HepG2 (cell line): ENCODE data around the gene FAF2. TPM values are rescaled to one million over a fixed set of nuclear protein-coding genes. Genes with fewer than 3 reads are reported as not detected.
A peak's percentile ranks its signal among the peaks of the same experiment; 100 is the strongest.

Experiments
- ARNT ChIP-seq: fragments of 450-650 bp; IDR thresholded peaks from 2 replicates; pipeline ENCODE4 v1.6.1; 2017
- EZH2 ChIP-seq: conservative IDR thresholded peaks from 2 replicates; pipeline ENCODE4 v1.6.1; 2012; ENCODE audit warnings: mild to moderate bottlenecking, low read depth, low read length, moderate library complexity
- FOXA3 ChIP-seq: IDR thresholded peaks from 2 replicates; pipeline ENCODE4 v1.6.1; 2016; ENCODE audit warnings: missing genetic modification reagents, missing compliant biosample characterization
- GPN1 ChIP-seq: sonication (generic); formaldehyde crosslinking; IDR thresholded peaks from 2 replicates; pipeline ENCODE4 v1.5.1; 2020; ENCODE audit warnings: missing genetic modification reagents, borderline replicate concordance
- MAFK ChIP-seq, 2 experiments: IDR thresholded peaks in 1 of 2; conservative IDR thresholded peaks in 1 of 2; 2 replicates each; pipeline ENCODE4 v1.6.1; 2011; ENCODE audit warnings: improper control_type of control experiment in 2 of 2, low read length in 2 of 2
- MNT ChIP-seq: fragments of 450-650 bp; IDR thresholded peaks from 2 replicates; pipeline ENCODE4 v1.6.1; 2016
- SOX5 ChIP-seq: IDR thresholded peaks from 2 replicates; pipeline ENCODE4 v1.6.1; 2016; ENCODE audit warnings: borderline replicate concordance
- TEAD2 ChIP-seq: sonication (generic); formaldehyde crosslinking; IDR thresholded peaks from 2 replicates; pipeline ENCODE4 v1.9.0; 2021; ENCODE audit warnings: missing genetic modification reagents
- ZBTB33 ChIP-seq: sonication (generic); formaldehyde crosslinking; IDR thresholded peaks from 2 replicates; pipeline ENCODE4 v1.4.0; 2020; ENCODE audit warnings: missing genetic modification reagents
- ZFP36L1 ChIP-seq: sonication (generic); formaldehyde crosslinking; IDR thresholded peaks from 2 replicates; pipeline ENCODE4 v1.8.0; 2022; ENCODE audit warnings: mild to moderate bottlenecking, missing genetic modification reagents, moderate library complexity
- ZFP37 ChIP-seq: sonication (generic); formaldehyde crosslinking; IDR thresholded peaks from 2 replicates; pipeline ENCODE4 v1.4.0; 2020; ENCODE audit warnings: missing genetic modification reagents, borderline replicate concordance
- ZNF225 ChIP-seq: sonication (generic); formaldehyde crosslinking; IDR thresholded peaks from 2 replicates; pipeline ENCODE4 v1.4.0; 2020; ENCODE audit warnings: mild to moderate bottlenecking, missing genetic modification reagents
- ZNF30 ChIP-seq: sonication (generic); formaldehyde crosslinking; IDR thresholded peaks from 2 replicates; pipeline ENCODE4 v1.5.0; 2020; ENCODE audit warnings: mild to moderate bottlenecking, missing genetic modification reagents
- ZNF724P ChIP-seq: sonication (generic); formaldehyde crosslinking; IDR thresholded peaks from 2 replicates; pipeline ENCODE4 v1.8.0; 2022; ENCODE audit warnings: missing genetic modification reagents, borderline replicate concordance
- ZNF850 ChIP-seq: sonication (generic); formaldehyde crosslinking; conservative IDR thresholded peaks from 2 replicates; pipeline ENCODE4 v1.9.0; 2021; ENCODE audit warnings: mild to moderate bottlenecking, missing genetic modification reagents
- ZNF878 ChIP-seq: sonication (generic); formaldehyde crosslinking; IDR thresholded peaks from 2 replicates; pipeline ENCODE4 v1.8.1; 2023; ENCODE audit warnings: mild to moderate bottlenecking, missing genetic modification reagents, moderate library complexity
- polyA plus RNA-seq, 8 experiments: library from polyadenylated mRNA; depleted of rRNA in 3 of 8; stranded (reverse) in 7 of 8; unstranded in 1 of 8; fragments of >200 nt; fragmentation: Illumina TruSeq in 4 of 8; extraction: Trizol in 4 of 8; gene quantifications; 2 replicates each; pipeline versions ENCODE4 v1.2.1 to v1.2.3, GENCODE V29; 2011 to 2016; ENCODE audit warnings: low read depth in 4 of 8, missing spikeins in 1 of 8, mixed read lengths in 1 of 8; ENCODE audit not compliant: insufficient read depth in 1 of 8
- total RNA-seq, 5 experiments: library from RNA; depleted of rRNA; stranded (reverse); fragments of >200 nt; fragmentation: Illumina TruSeq; extraction: Trizol; gene quantifications; 2 replicates each; pipeline ENCODE4 v1.2.3, GENCODE V29; 2016; ENCODE audit warnings: low read depth in 1 of 5
- TF ChIP-seq, protein P1 (sequence below): sonication (generic); formaldehyde crosslinking; IDR thresholded peaks from 2 replicates; pipeline ENCODE4 v1.4.0; 2020; ENCODE audit warnings: mild to moderate bottlenecking, missing genetic modification reagents
- TF ChIP-seq, protein P2 (sequence below): IDR thresholded peaks from 2 replicates; pipeline ENCODE4 v1.4.0; 2020; ENCODE audit warnings: mild to moderate bottlenecking, missing genetic modification reagents
- TF ChIP-seq, protein P3 (sequence below): IDR thresholded peaks from 2 replicates; pipeline ENCODE4 v1.6.1; 2016; ENCODE audit warnings: missing compliant biosample characterization, missing genetic modification reagents, borderline replicate concordance
- TF ChIP-seq, protein P4 (sequence below): sonication (generic); formaldehyde crosslinking; IDR thresholded peaks from 2 replicates; pipeline ENCODE4 v1.8.1; 2023; ENCODE audit warnings: mild to moderate bottlenecking, inconsistent platforms, moderate library complexity, missing genetic modification reagents, borderline replicate concordance

FAF2 gene
- total and polyA plus RNA-seq, 2 of the 13 experiments (the other 11 are each of a cell fraction or from before 2014, with no cell fraction given) = 27.8 to 34.3 TPM

DNA sequence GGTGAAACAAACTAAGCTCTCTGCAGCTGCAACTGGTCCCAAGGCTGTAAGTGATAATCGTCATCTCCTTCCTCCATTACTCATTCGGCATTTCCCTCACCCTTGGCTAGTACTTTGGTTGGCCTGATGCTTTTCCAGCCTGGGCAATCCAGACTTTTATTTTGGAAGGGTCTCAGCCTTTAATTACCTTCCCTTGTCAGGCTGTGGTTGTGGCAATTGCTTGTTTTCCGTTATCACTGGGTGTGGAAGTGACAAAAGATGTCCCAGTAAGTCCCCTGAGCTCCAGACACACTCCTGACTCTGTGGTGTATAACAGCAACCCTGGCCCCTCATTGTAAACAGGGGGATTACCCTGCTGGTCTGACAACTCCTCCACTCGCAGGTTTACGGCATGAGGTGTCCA is 6.3 kb upstream of the FAF2 start (continued):
- TF ChIP-seq ZFP36L1 (CRISPR knock-in tag) (no peak), EZH2 (no peak), FOXA3 (CRISPR knock-in tag) (peak; percentile 68), ZNF724P (CRISPR knock-in tag) (no peak), ZNF225 (CRISPR knock-in tag) (no peak), ZNF850 (CRISPR knock-in tag) (no peak), MAFK (conservative IDR thresholded peaks at IDR 0.05 in 1 of 2, IDR thresholded peaks at IDR 0.05 in 1 of 2; ENCODE audit: low read length in 2 of 2) (no peak), TEAD2 (CRISPR knock-in tag) (no peak), ZFP37 (CRISPR knock-in tag) (no peak), GPN1 (CRISPR knock-in tag) (no peak), ZNF878 (CRISPR knock-in tag) (no peak), MNT (no peak), ZNF30 (CRISPR knock-in tag) (no peak), ARNT (no peak), SOX5 (CRISPR knock-in tag) (peak; percentile 39; the same call in 1 of the 2 replicates), ZBTB33 (CRISPR knock-in tag) (no peak)
- TF ChIP-seq, protein P1, sequence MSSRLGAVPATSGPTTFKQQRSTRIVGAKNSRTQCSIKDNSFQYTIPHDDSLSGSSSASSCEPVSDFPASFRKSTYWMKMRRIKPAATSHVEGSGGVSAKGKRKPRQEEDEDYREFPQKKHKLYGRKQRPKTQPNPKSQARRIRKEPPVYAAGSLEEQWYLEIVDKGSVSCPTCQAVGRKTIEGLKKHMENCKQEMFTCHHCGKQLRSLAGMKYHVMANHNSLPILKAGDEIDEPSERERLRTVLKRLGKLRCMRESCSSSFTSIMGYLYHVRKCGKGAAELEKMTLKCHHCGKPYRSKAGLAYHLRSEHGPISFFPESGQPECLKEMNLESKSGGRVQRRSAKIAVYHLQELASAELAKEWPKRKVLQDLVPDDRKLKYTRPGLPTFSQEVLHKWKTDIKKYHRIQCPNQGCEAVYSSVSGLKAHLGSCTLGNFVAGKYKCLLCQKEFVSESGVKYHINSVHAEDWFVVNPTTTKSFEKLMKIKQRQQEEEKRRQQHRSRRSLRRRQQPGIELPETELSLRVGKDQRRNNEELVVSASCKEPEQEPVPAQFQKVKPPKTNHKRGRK (CRISPR knock-in tag) = no peak
- TF ChIP-seq, protein P2, sequence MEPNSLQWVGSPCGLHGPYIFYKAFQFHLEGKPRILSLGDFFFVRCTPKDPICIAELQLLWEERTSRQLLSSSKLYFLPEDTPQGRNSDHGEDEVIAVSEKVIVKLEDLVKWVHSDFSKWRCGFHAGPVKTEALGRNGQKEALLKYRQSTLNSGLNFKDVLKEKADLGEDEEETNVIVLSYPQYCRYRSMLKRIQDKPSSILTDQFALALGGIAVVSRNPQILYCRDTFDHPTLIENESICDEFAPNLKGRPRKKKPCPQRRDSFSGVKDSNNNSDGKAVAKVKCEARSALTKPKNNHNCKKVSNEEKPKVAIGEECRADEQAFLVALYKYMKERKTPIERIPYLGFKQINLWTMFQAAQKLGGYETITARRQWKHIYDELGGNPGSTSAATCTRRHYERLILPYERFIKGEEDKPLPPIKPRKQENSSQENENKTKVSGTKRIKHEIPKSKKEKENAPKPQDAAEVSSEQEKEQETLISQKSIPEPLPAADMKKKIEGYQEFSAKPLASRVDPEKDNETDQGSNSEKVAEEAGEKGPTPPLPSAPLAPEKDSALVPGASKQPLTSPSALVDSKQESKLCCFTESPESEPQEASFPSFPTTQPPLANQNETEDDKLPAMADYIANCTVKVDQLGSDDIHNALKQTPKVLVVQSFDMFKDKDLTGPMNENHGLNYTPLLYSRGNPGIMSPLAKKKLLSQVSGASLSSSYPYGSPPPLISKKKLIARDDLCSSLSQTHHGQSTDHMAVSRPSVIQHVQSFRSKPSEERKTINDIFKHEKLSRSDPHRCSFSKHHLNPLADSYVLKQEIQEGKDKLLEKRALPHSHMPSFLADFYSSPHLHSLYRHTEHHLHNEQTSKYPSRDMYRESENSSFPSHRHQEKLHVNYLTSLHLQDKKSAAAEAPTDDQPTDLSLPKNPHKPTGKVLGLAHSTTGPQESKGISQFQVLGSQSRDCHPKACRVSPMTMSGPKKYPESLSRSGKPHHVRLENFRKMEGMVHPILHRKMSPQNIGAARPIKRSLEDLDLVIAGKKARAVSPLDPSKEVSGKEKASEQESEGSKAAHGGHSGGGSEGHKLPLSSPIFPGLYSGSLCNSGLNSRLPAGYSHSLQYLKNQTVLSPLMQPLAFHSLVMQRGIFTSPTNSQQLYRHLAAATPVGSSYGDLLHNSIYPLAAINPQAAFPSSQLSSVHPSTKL (CRISPR knock-in tag) = 0 out of 2 replicates have a peak, but pooled peaks have one; percentile 14
- TF ChIP-seq, protein P3, sequence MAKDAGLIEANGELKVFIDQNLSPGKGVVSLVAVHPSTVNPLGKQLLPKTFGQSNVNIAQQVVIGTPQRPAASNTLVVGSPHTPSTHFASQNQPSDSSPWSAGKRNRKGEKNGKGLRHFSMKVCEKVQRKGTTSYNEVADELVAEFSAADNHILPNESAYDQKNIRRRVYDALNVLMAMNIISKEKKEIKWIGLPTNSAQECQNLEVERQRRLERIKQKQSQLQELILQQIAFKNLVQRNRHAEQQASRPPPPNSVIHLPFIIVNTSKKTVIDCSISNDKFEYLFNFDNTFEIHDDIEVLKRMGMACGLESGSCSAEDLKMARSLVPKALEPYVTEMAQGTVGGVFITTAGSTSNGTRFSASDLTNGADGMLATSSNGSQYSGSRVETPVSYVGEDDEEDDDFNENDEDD (CRISPR knock-in tag) = no peak
- TF ChIP-seq, protein P4, sequence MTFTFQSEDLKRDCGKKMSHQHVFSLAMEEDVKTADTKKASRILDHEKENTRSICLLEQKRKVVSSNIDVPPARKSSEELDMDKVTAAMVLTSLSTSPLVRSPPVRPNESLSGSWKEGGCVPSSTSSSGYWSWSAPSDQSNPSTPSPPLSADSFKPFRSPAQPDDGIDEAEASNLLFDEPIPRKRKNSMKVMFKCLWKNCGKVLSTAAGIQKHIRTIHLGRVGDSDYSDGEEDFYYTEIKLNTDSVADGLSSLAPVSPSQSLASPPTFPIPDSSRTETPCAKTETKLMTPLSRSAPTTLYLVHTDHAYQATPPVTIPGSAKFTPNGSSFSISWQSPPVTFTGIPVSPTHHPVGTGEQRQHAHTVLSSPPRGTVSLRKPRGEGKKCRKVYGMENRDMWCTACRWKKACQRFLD = no peak
